NK-92 (cell line): ENCODE data around the gene LAMC3.

ENCODE experiments used
- DNase-seq: peaks from one replicate; lab custom pipeline; 2025; ENCODE audit not compliant: unreplicated experiment; lab: John Stamatoyannopoulos, UW

Gene LAMC3

DNA sequence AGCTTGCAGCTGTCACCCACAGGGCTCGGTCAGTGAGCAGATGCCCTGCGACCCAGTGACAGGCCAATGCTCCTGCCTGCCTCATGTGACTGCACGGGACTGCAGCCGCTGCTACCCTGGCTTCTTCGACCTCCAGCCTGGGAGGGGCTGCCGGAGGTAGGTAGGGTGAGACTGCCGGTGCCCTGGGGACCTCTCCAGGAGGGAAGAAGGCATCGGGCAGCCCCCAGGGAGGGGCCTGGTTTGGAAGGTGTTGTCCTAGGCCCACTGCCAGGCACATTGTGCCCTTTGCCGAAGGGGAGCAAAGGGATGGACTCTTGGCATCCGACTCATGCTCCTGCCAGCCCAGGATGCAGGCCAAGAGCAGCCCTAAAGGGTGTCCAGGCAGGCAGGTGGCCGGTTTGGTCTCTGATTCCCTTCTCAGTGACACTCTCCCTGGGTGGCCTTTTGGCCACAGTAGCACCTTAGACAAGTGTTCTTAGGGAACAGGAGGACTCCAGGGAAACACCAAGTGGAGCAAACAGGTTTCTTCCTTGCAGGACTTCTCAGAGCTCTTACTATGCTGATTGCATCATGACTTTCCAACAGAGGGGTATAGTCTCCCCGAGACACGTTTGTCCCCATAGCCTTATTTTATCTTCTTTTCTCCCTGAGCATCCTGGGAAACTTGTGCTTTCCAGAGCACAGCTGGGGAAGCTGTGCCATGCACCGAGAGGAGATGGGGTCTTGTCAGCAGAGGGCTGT is 59.3 kb downstream of the LAMC3 start:
- DNase-seq, result no peak

- DNase-seq, result no peak
These were observed 60.7 kb downstream of the LAMC3 start for GRCh38 chr9:131069699-131070098.

DNA sequence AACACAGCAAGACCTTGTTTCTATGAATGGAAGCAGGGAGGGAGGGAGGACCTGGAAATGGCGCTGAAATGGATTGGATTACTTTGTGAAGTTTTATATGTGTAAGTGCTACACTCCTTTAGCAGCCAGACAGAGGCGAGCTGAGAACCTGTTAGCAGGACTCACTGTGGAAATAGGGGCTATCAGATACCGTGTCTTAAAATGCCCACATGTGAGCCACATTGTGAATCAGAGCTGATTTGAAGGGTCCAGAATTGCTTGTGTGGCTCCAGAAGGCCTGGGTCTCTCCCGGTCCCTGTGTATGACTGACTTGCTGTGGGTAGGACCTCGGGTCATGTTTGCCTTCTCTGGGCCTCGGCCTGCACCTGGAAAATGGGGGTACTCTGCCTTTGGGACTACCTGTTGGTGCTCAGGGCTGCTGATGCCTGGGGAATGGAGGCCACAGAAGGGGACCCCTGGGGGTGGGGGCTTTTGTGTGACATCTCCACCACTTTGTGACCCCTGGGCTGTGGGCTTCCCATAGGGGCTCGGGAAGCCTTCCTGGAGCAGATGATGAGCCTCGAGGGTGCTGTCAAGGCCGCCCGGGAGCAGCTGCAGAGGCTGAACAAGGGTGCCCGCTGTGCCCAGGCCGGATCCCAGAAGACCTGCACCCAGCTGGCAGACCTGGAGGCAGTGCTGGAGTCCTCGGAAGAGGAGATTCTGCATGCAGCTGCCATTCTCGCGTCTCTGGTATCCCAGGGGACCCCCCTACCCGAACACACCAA is 63.3 kb downstream of the LAMC3 start:
- DNase-seq, result no peak

DNA sequence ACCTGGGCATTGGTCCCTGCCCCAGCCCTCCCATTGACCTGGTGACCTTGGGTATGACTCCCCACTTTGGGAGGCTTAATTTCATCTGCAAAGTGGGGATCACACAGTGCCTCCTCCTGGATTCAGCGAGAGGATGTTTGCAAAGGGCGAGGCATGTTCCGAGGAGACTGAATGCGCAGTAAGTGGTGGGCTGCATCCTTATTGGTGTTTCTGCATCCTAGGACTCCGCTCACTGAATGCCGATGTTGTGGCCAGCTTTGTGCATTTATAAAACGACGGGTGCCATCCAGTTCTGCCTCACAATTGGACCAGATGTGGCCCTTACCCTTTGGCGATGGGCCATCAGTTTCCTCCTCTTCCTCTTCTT is 63.9 kb downstream of the LAMC3 start:
- DNase-seq, result no peak

GRCh38 chr9:131076347-131077195 is 67.6 kb downstream of the LAMC3 start:
- DNase-seq, result no peak

GRCh38 chr9:131078427-131079366 is 69.7 kb downstream of the LAMC3 start:
- no peak for DNase-seq

- no peak for DNase-seq
These were observed 71.6 kb downstream of the LAMC3 start for GRCh38 chr9:131080589-131080988.

GRCh38 chr9:131081868-131082267 is 72.9 kb downstream of the LAMC3 start:
- no peak for DNase-seq

DNA sequence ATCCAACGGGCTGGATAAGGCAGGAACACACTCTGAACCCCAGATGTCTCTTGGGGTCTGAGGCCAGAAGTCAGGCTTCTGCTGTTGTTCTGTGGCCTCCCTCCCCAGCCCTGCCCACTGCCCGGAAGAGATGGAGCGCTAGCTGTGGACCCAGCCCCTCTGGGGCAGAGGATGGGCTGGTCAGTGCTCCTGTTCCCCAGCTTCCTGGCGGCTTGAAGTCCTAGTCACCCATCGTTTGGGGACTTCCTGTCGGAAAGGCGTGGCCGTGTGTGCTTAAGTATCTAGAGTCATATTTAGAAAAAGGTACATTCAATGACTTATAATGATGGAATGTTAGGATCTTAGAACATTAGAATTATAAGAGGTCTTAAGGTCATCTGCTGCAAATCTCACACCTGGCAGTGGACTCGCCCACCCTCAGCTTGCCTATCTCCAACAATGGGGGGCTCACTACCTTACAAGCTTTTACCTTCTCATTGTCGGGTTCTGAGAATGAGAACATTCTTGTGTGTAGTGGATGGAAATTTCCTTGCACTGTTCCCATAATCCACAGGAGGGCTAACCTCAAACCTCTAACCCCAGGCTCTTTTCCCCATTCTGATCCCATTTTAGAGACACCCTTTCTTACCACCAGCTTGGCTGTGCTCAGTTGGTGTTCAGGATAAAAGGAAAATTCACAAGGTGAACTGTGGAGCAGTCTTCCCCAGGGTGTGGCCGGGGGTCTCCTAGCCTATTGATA is 74.0 kb downstream of the LAMC3 start:
- no peak for DNase-seq

DNA sequence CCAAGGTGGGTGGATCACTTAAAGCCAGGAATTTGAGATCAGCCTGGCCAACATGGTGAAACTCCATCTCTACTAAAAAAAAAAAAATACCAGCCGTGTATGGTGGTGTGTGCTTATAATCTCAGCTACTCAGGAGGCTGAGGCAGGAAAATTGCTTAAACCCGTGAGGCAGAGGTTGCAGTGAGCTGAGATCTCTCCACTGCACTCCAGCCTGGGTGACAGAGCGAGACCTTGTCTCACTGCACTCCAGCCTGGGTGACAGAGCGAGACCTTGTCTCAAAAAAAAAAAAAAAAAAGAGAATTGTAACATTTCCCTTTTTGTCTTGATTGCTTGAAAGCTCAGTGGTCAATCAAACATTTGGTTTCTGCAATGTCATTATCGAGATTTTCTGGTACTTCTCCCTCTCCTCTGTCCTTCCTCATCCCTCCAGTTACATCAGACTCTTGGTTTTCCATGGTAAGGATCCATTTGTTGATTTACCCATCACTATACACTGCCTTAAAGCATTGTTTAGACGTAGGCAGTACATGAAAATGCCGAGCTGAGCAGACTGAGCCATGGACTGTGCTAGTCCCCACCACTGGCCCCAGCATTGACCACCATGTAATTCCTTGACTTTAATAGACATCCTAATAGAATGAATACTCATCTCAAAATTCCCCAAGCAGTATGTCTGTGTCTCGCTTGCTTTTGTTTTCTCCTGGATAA is 75.8 kb downstream of the LAMC3 start:
- DNase-seq, result no peak

- DNase-seq, result no peak
These were observed 76.6 kb downstream of the LAMC3 start for GRCh38 chr9:131085370-131086122.

DNA sequence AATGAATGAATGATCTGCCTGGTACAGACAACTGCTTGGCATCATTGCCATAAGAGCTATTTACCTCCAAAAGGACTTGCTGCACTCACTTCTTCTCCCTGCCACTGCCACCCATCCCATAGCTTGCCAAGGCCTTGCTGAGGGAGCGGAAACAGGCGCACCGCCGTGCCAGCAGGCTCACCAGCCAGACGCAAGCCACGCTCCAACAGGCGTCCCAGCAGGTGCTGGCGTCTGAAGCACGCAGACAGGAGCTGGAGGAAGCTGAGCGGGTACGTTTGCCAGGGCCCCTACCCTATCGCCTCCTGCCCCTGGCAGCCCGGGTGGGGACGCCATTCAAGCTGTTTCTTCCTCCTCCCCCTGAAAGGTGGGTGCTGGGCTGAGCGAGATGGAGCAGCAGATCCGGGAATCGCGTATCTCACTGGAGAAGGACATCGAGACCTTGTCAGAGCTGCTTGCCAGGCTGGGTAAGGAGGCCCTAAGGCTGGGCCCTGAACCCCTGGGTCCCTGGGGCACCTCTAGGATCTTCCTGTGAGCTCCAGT is 78.5 kb downstream of the LAMC3 start:
- DNase-seq, result no peak

DNA sequence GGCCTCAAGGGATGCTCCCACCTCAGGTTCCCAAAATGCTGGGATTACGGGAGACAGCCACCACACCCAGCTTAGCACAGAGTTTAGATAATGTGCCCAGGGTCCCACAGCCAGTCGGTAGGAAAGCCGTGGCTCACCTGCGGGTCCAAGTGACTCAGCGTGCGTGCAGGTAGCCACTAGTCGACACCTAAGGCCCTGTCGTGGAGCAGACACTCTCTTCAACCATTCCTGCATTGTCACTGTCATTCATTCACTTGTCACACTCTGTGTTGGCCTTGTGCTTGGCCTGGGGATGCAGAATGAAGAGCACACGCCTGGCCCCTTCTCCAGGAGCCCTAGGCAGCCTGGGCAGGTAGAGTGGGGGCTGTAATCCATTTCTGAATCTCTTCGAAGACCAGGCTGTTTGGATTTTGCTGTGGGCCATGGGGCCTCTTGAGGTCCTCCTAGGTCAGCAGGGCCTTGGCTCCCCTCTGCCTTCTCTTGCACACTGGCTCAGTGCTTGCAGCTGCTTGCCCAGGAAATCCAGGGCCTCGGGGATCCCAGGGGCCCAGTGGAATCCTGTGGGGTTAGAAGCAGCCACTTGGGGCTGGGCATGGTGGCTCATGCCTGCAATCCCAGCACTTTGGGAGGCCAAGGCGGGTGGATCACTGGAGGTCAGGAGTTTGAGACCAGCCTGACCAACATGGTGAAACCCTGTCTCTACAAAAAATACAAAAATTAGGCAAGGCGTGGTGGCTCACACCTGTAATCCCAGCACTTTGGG is 81.2 kb downstream of the LAMC3 start:
- DNase-seq, result no peak

DNA sequence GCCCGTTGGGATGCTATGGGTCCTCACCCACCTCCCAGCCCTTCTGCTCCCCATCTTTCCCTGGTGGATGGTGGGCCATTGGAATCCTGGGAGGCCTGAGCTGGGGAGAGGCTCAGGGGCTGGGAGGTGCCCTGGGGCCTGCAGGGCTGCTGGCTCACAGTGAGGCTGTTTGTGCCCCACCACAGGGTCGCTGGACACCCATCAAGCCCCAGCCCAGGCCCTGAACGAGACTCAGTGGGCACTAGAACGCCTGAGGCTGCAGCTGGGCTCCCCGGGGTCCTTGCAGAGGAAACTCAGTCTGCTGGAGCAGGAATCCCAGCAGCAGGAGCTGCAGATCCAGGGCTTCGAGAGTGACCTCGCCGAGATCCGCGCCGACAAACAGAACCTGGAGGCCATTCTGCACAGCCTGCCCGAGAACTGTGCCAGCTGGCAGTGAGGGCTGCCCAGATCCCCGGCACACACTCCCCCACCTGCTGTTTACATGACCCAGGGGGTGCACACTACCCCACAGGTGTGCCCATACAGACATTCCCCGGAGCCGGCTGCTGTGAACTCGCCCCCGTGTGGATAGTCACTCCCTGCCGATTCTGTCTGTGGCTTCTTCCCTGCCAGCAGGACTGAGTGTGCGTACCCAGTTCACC is 82.5 kb downstream of the LAMC3 start:
- DNase-seq, result no peak

- no peak for DNase-seq
These were observed 83.1 kb downstream of the LAMC3 start for GRCh38 chr9:131092030-131092429.

GRCh38 chr9:131092548-131093440 is 83.8 kb downstream of the LAMC3 start:
- DNase-seq, result no peak
